Stimulated activated CD4-positive, alpha-beta T cell treated with anti-CD3 and anti-CD28 coated beads, TNF-alpha, amount 100 ng/mL, for 48 hours (primary cell): ENCODE results near the gene SYCP3.

Experiments
- DNase-seq, 3 donors: peaks; one replicate each; pipeline ENCODE4 v3.0.0-alpha.2; 2020; ENCODE audit warnings: low read depth in 3 of 3

Gene SYCP3

GRCh38 chr12:101738920-101739665, at the start of gene SYCP3:
TSS of gene SYCP3 (minus strand) at chr12:101739462. CDS start at chr12:101737935, 1,527 bp downstream.
- no peak for DNase-seq

GRCh38 chr12:101785671-101786070, 46.4 kb upstream of the SYCP3 start:
- DNase-seq, result no peak

GRCh38 chr12:101784376-101784775, 45.1 kb upstream of the SYCP3 start:
- no peak for DNase-seq

GRCh38 chr12:101783838-101784237, 44.6 kb upstream of the SYCP3 start:
- no peak for DNase-seq

- no peak for DNase-seq
Observed at GRCh38 chr12:101783150-101783549, 43.9 kb upstream of the SYCP3 start.

GRCh38 chr12:101782273-101782731, 43.0 kb upstream of the SYCP3 start:
- DNase-seq, result no peak

GRCh38 chr12:101781834-101782233, 42.6 kb upstream of the SYCP3 start:
- no peak for DNase-seq

- no peak for DNase-seq
Observed at GRCh38 chr12:101780599-101780998, 41.3 kb upstream of the SYCP3 start.

- no peak for DNase-seq
Observed at GRCh38 chr12:101779626-101780025, 40.4 kb upstream of the SYCP3 start.

GRCh38 chr12:101779200-101779599, 39.9 kb upstream of the SYCP3 start:
- DNase-seq, result no peak

GRCh38 chr12:101777978-101778377, 38.7 kb upstream of the SYCP3 start:
- DNase-seq, result no peak

- DNase-seq, result no peak
Observed at GRCh38 chr12:101777485-101777884, 38.2 kb upstream of the SYCP3 start.

GRCh38 chr12:101775816-101776215, 36.6 kb upstream of the SYCP3 start:
- no peak for DNase-seq

- DNase-seq, result peak; percentile 19 to 37 (median 35)
Observed at GRCh38 chr12:101773650-101774162, 34.4 kb upstream of the SYCP3 start.

- no peak for DNase-seq
Observed at GRCh38 chr12:101772012-101772775, 32.9 kb upstream of the SYCP3 start.

- DNase-seq, result no peak
Observed at GRCh38 chr12:101769865-101770264, 30.6 kb upstream of the SYCP3 start.

GRCh38 chr12:101768781-101769180, 29.5 kb upstream of the SYCP3 start:
- DNase-seq, result no peak

- DNase-seq, result no peak
Observed at GRCh38 chr12:101767537-101767936, 28.3 kb upstream of the SYCP3 start.

- DNase-seq, result no peak
Observed at GRCh38 chr12:101764051-101764792, 25.0 kb upstream of the SYCP3 start.

GRCh38 chr12:101763246-101763931, 24.1 kb upstream of the SYCP3 start:
- no peak for DNase-seq

GRCh38 chr12:101761781-101762180, 22.5 kb upstream of the SYCP3 start:
- DNase-seq, result no peak
